GM12878 (cell line): ENCODE measurements around the gene ZNF771. TPM values are rescaled to one million over a fixed set of nuclear protein-coding genes. Genes with fewer than 3 reads are reported as not detected.

Experiments used
- CBX3 ChIP-seq: fragments of 200-600 bp; sonication (generic); IDR thresholded peaks from 2 replicates; pipeline ENCODE4 v1.6.1; 2016; ENCODE audit warnings: low read depth, borderline replicate concordance
- CHD2 ChIP-seq: IDR thresholded peaks from 2 replicates; pipeline ENCODE4 v1.6.1; 2011; ENCODE audit warnings: low read depth, low read length, improper control_type of control experiment, borderline replicate concordance
- E4F1 ChIP-seq: fragments of 450-650 bp; IDR thresholded peaks from 2 replicates; pipeline ENCODE4 v1.6.1; 2018; ENCODE audit warnings: borderline replicate concordance, mild to moderate bottlenecking; ENCODE audit not compliant: partially characterized antibody
- HDAC2 ChIP-seq: fragments of 200-600 bp; sonication (generic); IDR thresholded peaks from 2 replicates; pipeline ENCODE4 v1.6.1; 2017
- KDM1A ChIP-seq: fragments of 200-600 bp; sonication (generic); IDR thresholded peaks from 2 replicates; pipeline ENCODE4 v1.6.1; 2016; ENCODE audit warnings: borderline replicate concordance
- POLR2AphosphoS2 ChIP-seq: IDR thresholded peaks from 2 replicates; pipeline ENCODE4 v1.6.1; 2011; ENCODE audit warnings: low read depth, mild to moderate bottlenecking, low read length, improper control_type of control experiment, moderate library complexity
- RELA ChIP-seq: fragments of 450-650 bp; IDR thresholded peaks from 2 replicates; pipeline ENCODE4 v1.8.0; 2014; ENCODE audit warnings: borderline replicate concordance; ENCODE audit not compliant: partially characterized antibody
- RFX5 ChIP-seq: IDR thresholded peaks from 2 replicates; pipeline ENCODE4 v1.6.1; 2011; ENCODE audit warnings: low read depth, low read length, improper control_type of control experiment
- SIX5 ChIP-seq: IDR thresholded peaks from 2 replicates; pipeline ENCODE4 v1.6.1; 2011; ENCODE audit warnings: mild to moderate bottlenecking, low read depth, low read length, moderate library complexity; ENCODE audit not compliant: severe bottlenecking
- SMAD5 ChIP-seq: IDR thresholded peaks from 2 replicates; pipeline ENCODE4 v1.6.1; 2016; ENCODE audit warnings: antibody characterized with exemption, low read depth
- SMARCA5 ChIP-seq: fragments of 450-650 bp; IDR thresholded peaks from 2 replicates; pipeline ENCODE4 v1.6.1; 2017; ENCODE audit warnings: mild to moderate bottlenecking
- SRF ChIP-seq, 2 experiments: IDR thresholded peaks; 2 replicates each; pipeline ENCODE4 v1.6.1; 2011; ENCODE audit warnings: low read depth in 2 of 2, low read length in 2 of 2, mild to moderate bottlenecking in 1 of 2, moderate library complexity in 1 of 2
- STAT1 ChIP-seq: fragments of 450-650 bp; conservative IDR thresholded peaks from 2 replicates; pipeline ENCODE4 v1.6.1; 2014; ENCODE audit warnings: antibody characterized with exemption, mild to moderate bottlenecking
- USF1 ChIP-seq: IDR thresholded peaks from 2 replicates; pipeline ENCODE4 v1.6.1; 2011; ENCODE audit warnings: borderline replicate concordance, low read depth, mild to moderate bottlenecking, moderate library complexity, mixed read lengths, low read length; ENCODE audit not compliant: insufficient read depth; ENCODE audit errors: extremely low read length
- polyA plus RNA-seq, 11 experiments: library from polyadenylated mRNA; depleted of rRNA in 4 of 11; unstranded in 6 of 11; stranded (reverse) in 5 of 11; fragments of >200 nt; fragmentation: Nextera tagmentation in 4 of 11; fragmentation: Illumina TruSeq in 1 of 11; extraction: Ambion mirVana in 4 of 11; extraction: Trizol in 1 of 11; gene quantifications; 1 replicate in 1 of 11; 2 replicates in 10 of 11; pipeline versions ENCODE4 v1.2.1 to v1.2.3, GENCODE V29; 2011 to 2016; ENCODE audit warnings: inconsistent platforms in 2 of 11, missing spikeins in 2 of 11, low read depth in 1 of 11
- total RNA-seq, 4 experiments: library from RNA; depleted of rRNA in 3 of 4; stranded (reverse); fragments of >200 nt in 3 of 4; fragmentation: Illumina TruSeq in 1 of 4; extraction: Trizol in 1 of 4; gene quantifications; 2 replicates each; pipeline versions ENCODE4 v1.2.1 to v1.2.3, GENCODE V29; 2013 to 2021
- TF ChIP-seq, protein P1 (sequence below): IDR thresholded peaks from 2 replicates; pipeline ENCODE4 v1.6.1; 2011; ENCODE audit warnings: mild to moderate bottlenecking, low read depth, low read length, moderate library complexity; ENCODE audit not compliant: insufficient replicate concordance
- TF ChIP-seq, protein P2 (sequence below): fragments of 450-650 bp; IDR thresholded peaks from 2 replicates; pipeline ENCODE4 v1.6.1; 2017; ENCODE audit warnings: mild to moderate bottlenecking
- TF ChIP-seq, protein P3 (sequence below): fragments of 450-650 bp; IDR thresholded peaks from 2 replicates; pipeline ENCODE4 v1.6.1; 2017; ENCODE audit warnings: antibody characterized with exemption, mild to moderate bottlenecking, moderate library complexity
- TF ChIP-seq, protein P4 (sequence below): fragments of 450-650 bp; IDR thresholded peaks from 2 replicates; pipeline ENCODE4 v1.6.1; 2016; ENCODE audit warnings: mild to moderate bottlenecking

The ZNF771 gene
- total and polyA plus RNA-seq, 10 of the 15 experiments (the other 5 are each of a cell fraction or from before 2014, with no cell fraction given): 0.98 to 7.6 (median 3.7) TPM

DNA sequence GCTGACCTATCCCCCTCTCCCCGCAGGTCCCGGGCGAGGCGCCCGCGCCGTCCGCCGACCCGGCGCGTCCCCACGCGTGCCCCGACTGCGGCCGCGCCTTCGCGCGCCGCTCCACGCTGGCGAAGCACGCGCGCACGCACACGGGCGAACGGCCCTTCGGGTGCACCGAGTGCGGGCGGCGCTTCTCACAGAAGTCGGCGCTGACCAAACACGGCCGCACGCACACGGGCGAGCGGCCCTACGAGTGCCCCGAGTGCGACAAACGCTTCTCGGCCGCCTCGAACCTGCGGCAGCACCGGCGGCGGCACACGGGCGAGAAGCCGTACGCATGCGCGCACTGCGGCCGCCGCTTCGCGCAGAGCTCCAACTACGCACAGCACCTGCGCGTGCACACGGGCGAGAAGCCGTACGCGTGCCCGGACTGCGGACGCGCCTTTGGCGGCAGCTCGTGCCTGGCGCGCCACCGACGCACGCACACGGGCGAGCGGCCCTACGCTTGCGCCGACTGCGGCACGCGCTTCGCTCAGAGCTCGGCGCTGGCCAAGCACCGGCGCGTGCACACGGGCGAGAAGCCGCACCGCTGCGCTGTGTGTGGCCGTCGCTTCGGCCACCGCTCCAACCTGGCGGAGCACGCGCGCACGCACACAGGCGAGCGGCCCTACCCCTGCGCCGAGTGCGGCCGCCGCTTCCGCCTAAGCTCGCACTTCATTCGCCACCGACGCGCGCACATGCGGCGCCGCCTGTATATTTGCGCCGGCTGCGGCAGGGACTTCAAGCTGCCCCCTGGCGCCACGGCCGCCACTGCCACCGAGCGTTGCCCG lies 10.3 kb downstream of the ZNF771 start (continued):
- TF ChIP-seq RELA (peak; percentile 51), USF1 (no peak), RFX5 (no peak), HDAC2 (no peak), CBX3 (no peak), SRF (IDR thresholded peaks at IDR 0.05; ENCODE audit: low read depth in 2 of 2, low read length in 2 of 2) (no peak), POLR2AphosphoS2 (peak; percentile 72; the same call in 1 of the 2 replicates), SIX5 (no peak), CHD2 (peak; percentile 58; the same call in 1 of the 2 replicates), STAT1 (no peak), E4F1 (no peak), SMAD5 (no peak), KDM1A (no peak), SMARCA5 (peak; percentile 89)
- TF ChIP-seq, protein P1, sequence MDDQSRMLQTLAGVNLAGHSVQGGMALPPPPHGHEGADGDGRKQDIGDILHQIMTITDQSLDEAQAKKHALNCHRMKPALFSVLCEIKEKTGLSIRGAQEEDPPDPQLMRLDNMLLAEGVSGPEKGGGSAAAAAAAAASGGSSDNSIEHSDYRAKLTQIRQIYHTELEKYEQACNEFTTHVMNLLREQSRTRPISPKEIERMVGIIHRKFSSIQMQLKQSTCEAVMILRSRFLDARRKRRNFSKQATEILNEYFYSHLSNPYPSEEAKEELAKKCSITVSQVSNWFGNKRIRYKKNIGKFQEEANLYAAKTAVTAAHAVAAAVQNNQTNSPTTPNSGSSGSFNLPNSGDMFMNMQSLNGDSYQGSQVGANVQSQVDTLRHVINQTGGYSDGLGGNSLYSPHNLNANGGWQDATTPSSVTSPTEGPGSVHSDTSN: no peak
- TF ChIP-seq, protein P2, sequence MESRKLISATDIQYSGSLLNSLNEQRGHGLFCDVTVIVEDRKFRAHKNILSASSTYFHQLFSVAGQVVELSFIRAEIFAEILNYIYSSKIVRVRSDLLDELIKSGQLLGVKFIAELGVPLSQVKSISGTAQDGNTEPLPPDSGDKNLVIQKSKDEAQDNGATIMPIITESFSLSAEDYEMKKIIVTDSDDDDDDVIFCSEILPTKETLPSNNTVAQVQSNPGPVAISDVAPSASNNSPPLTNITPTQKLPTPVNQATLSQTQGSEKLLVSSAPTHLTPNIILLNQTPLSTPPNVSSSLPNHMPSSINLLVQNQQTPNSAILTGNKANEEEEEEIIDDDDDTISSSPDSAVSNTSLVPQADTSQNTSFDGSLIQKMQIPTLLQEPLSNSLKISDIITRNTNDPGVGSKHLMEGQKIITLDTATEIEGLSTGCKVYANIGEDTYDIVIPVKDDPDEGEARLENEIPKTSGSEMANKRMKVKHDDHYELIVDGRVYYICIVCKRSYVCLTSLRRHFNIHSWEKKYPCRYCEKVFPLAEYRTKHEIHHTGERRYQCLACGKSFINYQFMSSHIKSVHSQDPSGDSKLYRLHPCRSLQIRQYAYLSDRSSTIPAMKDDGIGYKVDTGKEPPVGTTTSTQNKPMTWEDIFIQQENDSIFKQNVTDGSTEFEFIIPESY: no peak
- TF ChIP-seq, protein P3, sequence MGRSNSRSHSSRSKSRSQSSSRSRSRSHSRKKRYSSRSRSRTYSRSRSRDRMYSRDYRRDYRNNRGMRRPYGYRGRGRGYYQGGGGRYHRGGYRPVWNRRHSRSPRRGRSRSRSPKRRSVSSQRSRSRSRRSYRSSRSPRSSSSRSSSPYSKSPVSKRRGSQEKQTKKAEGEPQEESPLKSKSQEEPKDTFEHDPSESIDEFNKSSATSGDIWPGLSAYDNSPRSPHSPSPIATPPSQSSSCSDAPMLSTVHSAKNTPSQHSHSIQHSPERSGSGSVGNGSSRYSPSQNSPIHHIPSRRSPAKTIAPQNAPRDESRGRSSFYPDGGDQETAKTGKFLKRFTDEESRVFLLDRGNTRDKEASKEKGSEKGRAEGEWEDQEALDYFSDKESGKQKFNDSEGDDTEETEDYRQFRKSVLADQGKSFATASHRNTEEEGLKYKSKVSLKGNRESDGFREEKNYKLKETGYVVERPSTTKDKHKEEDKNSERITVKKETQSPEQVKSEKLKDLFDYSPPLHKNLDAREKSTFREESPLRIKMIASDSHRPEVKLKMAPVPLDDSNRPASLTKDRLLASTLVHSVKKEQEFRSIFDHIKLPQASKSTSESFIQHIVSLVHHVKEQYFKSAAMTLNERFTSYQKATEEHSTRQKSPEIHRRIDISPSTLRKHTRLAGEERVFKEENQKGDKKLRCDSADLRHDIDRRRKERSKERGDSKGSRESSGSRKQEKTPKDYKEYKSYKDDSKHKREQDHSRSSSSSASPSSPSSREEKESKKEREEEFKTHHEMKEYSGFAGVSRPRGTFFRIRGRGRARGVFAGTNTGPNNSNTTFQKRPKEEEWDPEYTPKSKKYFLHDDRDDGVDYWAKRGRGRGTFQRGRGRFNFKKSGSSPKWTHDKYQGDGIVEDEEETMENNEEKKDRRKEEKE: no peak
- TF ChIP-seq, protein P4, sequence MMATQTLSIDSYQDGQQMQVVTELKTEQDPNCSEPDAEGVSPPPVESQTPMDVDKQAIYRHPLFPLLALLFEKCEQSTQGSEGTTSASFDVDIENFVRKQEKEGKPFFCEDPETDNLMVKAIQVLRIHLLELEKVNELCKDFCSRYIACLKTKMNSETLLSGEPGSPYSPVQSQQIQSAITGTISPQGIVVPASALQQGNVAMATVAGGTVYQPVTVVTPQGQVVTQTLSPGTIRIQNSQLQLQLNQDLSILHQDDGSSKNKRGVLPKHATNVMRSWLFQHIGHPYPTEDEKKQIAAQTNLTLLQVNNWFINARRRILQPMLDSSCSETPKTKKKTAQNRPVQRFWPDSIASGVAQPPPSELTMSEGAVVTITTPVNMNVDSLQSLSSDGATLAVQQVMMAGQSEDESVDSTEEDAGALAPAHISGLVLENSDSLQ: no peak
